Activated gamma-delta T cell treated with Interleukin-2 at 50 U/mL for 16 hours (primary cell): ENCODE results near the gene RNF220.

Experiments
- DNase-seq: peaks from one replicate; pipeline ENCODE4 v3.0.0-alpha.2; 2020

RNF220 gene

GRCh38 chr1:44407430-44408211, 2.6 kb downstream of the RNF220 start:
- no peak for DNase-seq

GRCh38 chr1:44408212-44408582, 3.1 kb downstream of the RNF220 start:
- DNase-seq: no peak

DNA sequence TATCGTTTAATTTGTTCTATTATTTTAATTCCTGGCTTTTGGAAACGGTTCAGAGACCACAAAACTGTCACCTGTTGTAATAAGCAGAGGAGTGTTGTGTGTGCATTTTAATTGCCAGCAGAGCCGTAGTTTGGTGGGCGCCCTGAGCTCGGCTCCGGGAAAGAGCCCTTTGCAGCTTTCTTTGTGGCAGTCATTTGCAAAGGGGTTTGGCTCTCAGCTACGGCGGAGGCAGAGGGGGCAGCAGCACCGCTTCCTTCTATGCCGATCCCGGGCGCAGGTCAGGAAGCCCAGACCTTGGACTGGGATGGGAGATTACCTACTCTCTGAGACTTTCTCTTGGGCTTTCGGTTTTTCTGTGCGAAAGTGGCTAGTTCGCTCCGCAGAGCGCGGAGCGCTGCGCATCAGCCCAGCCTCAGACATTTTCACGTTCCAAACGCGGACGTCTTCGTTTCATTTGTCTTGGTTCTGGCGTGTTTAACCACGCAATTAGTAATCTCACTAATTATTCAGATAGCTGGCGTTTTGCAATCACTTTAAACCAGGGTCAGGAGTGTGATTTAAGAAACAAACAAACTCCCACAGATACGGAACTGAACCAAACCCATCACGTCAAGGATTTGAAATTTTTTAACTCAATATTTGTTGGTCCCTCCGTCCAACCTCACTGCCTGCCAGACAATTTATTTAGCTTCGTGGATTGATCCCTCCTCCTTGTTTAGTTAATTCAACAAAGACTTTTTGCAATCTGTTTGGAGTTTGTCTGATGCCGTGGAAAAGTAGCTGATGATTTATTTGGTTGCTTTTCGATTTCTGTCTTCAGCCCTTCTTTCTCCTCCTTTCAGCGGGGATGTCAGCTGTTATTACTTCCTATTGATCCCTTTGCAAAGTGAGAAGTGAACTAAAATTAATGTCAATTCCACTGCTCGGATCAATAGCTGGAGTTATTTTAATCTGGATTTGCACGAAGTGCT, 3.9 kb downstream of the RNF220 start:
- DNase-seq: no peak

- DNase-seq: no peak
Observed at GRCh38 chr1:44409757-44410156, 4.7 kb downstream of the RNF220 start.

GRCh38 chr1:44411861-44412260, 6.8 kb downstream of the RNF220 start:
- no peak for DNase-seq

DNA sequence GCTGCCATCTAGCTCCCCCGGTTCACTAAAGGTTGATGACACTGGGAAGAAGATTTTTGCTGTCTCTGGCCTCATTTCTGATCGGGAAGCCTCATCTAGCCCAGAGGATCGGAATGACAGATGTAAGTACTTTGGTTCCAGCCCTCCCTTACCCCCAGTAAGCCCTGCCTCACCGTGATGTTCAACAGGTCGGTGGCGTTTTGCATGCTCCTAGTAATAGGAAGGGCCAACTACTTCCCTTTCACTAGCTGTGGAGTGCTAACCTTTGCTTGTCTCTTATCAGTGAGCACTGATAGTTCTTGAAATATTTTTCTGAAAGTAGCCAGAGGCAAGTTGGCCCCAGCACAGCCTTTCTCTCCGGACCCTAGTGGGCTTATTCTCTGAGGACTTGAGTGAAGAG, 7.5 kb downstream of the RNF220 start:
- DNase-seq: no peak

- no peak for DNase-seq
Observed at GRCh38 chr1:44413740-44414139, 8.7 kb downstream of the RNF220 start.

DNA sequence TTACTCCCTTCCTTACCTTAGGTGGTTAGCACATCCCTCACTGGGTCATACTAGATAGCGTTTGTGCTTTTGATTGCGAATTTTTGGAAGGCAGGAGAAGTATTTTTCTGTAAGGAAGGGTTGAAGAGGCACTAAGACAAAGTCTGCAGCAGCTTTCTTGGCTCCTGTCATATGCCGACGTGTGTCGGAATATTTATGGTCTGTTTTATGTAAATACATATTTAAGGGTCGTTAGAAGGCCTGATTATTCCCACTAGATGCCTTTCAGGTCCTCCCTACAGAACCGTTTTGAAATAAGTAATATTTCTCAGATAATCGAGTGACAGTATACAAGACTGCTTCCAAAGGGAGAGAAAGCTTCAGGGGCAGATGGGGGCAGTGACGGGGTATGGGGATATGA, 10.0 kb downstream of the RNF220 start:
- no peak for DNase-seq

DNA sequence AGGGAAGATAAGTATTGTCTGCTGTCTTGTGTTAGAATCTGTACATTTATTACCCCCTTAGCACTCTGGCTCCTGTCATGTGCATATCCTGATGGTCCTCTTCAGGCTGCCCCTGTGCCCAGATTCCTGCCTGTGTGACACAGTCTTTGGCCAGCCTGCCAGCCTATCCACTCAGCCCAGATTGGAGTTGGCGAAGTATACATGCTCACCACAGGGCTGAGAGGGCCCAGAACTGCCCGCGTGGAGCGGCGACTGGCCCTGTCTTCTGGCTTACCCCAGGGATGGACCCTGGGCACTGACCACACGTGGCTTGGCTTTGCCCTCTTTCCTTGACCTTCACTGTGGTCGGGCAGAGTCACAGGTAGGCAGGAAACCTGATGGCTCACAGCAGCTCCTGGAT, 11.4 kb downstream of the RNF220 start:
- no peak for DNase-seq

DNA sequence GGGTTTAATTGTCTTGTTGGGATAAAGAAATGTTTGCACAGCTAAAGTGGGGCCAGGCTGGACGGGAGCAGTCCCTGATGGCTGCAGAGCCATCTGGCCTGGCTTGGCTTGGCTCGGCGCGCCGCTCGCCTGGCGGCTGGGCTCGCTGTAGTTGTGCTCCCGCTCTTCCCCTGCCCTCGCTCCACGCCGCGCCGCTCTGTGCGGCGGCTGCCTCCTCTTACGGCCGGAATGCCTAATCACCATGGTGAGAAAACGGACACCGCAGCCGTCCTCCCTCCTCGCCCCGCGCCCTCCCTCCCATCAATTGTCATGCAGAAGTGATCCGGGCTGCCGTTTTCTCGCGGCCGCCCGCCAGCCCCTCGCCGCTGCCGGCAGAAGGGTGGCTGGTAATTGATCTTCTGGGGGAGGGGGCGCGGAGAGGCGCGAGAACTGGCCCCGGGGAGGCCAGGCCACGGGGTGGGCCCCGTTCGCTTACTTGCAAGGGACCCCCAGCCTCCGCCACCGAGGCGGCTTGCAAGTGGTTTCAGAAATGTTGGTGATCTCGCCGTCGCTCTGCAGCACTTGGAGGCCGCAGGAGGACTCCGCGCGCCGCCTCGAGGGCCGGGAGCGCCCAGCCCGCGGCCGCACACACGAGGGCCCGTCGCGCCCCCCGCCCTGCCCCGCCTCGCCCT, 12.4 kb downstream of the RNF220 start:
- no peak for DNase-seq

GRCh38 chr1:44418022-44418673, 13.1 kb downstream of the RNF220 start:
- DNase-seq: no peak

- DNase-seq: no peak
Observed at GRCh38 chr1:44419901-44420300, 14.8 kb downstream of the RNF220 start.

- DNase-seq: no peak
Observed at GRCh38 chr1:44420535-44420934, 15.5 kb downstream of the RNF220 start.

DNA sequence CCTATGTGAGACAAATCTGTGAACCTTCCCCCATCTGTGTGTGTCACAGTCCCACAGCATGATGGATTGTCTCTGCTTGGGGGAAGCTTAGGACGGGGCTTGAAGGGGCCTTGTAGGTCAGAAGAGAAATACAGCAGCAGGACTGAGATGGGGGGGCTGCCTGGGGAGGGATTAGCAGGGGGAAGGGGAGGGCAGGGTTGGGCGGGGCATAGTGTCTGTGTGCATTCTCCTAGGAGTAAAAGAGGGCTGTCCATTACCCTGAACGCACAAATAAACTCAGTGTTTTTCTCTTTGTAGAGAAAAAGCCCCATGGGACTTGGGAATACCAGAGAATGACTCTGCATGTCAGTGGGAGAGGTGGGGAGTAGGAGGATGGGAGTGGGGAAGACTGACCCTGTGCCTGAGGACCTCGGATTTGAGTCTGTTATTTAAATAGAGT, 16.4 kb downstream of the RNF220 start:
- DNase-seq: no peak

GRCh38 chr1:44422161-44422560, 17.1 kb downstream of the RNF220 start:
- no peak for DNase-seq

GRCh38 chr1:44423591-44424537, 18.8 kb downstream of the RNF220 start:
- DNase-seq: no peak

- DNase-seq: no peak
Observed at GRCh38 chr1:44424747-44425146, 19.7 kb downstream of the RNF220 start.

- no peak for DNase-seq
Observed at GRCh38 chr1:44425341-44426082, 20.5 kb downstream of the RNF220 start.

DNA sequence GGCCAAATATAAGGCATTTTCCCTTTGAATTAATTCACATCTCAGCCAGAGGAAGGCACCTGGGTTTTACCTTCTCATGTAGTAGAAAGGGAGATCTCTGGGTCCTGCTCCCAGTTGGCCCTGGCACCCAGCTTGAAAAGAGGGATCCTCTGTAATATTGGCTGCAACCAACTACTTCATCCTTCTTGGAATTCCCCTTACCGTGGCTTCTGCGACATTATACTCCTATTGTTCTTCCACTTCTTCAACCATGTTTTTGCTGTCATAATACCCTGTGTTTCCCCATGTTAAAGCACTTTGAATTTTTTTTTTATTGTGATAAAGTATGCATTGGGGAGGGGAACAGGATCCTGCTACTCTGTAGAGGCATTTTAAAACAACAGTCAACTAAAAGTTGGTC, 26.8 kb downstream of the RNF220 start:
- DNase-seq: no peak

GRCh38 chr1:44433209-44433608, 28.2 kb downstream of the RNF220 start:
- no peak for DNase-seq
